Keratinocyte (primary cell): ENCODE measurements around the gene TFF3. TPM values are rescaled to one million over a fixed set of nuclear protein-coding genes. Genes with fewer than 3 reads are reported as not detected.
"Not testable (repeated sequence)": the region's sequence is repeated elsewhere in the genome, so short reads cannot be mapped to it uniquely, and the experiment has no call there.

Experiments used
- DNase-seq: peaks from one replicate; pipeline ENCODE4 v3.0.0-alpha.2; 2011; ENCODE audit warnings: low read depth, missing footprints, low spot score
- FAIRE-seq: peaks from 2 replicates; lab custom pipeline; 2011; peaks lifted over from hg19 to GRCh38; lab: Jason Lieb, UNC
- H2AFZ ChIP-seq: 2 replicates; pipeline ENCODE4 v1.6.0; 2012; ENCODE audit warnings: low read length, control low read depth, inconsistent platforms; ENCODE audit not compliant: control insufficient read depth
- H3K27ac ChIP-seq: 2 replicates; pipeline ENCODE4 v1.5.1; 2011; ENCODE audit warnings: low read length; ENCODE audit not compliant: control insufficient read depth, insufficient read depth
- H3K27me3 ChIP-seq: 3 replicates; pipeline ENCODE4 v1.6.0; 2011; ENCODE audit warnings: low read length; ENCODE audit not compliant: control insufficient read depth, insufficient read depth; ENCODE audit errors: extremely low read depth
- H3K36me3 ChIP-seq, 2 experiments: 2 replicates in 1 of 2; 3 replicates in 1 of 2; pipeline ENCODE4 v1.5.1; 2011; ENCODE audit warnings: low read length in 2 of 2, mild to moderate bottlenecking in 1 of 2; ENCODE audit not compliant: control insufficient read depth in 2 of 2, insufficient read depth in 2 of 2; ENCODE audit errors: extremely low read depth in 1 of 2
- H3K4me1 ChIP-seq: 3 replicates; pipeline ENCODE4 v1.5.1; 2011; ENCODE audit warnings: low read length; ENCODE audit not compliant: control insufficient read depth, insufficient read depth; ENCODE audit errors: extremely low read depth
- H3K4me2 ChIP-seq: 3 replicates; pipeline ENCODE4 v1.6.0; 2011; ENCODE audit warnings: low read depth, low read length; ENCODE audit not compliant: control insufficient read depth, insufficient read depth; ENCODE audit errors: extremely low read depth
- H3K4me3 ChIP-seq, 3 experiments: fragments of 200-600 bp in 1 of 3; sonication (generic) in 1 of 3; 2 replicates in 2 of 3; 3 replicates in 1 of 3; pipeline ENCODE4 v1.5.1; 2011 to 2016; ENCODE audit warnings: low read length in 3 of 3, mild to moderate bottlenecking in 3 of 3, control low read depth in 2 of 3, inconsistent platforms in 1 of 3, low read depth in 1 of 3, mixed read lengths in 1 of 3, mixed run types in 1 of 3, moderate library complexity in 1 of 3; ENCODE audit not compliant: control insufficient read depth in 2 of 3, insufficient read depth in 2 of 3; ENCODE audit errors: extremely low read depth in 1 of 3
- H3K79me2 ChIP-seq: 2 replicates; pipeline ENCODE4 v1.6.0; 2012; ENCODE audit warnings: low read length; ENCODE audit not compliant: control insufficient read depth, insufficient read depth
- H3K9ac ChIP-seq: 3 replicates; pipeline ENCODE4 v1.6.0; 2011; ENCODE audit warnings: low read length; ENCODE audit not compliant: control insufficient read depth, insufficient read depth; ENCODE audit errors: extremely low read depth
- H3K9me1 ChIP-seq: 3 replicates; pipeline ENCODE4 v1.6.0; 2011; ENCODE audit warnings: low read length; ENCODE audit not compliant: control insufficient read depth, insufficient read depth; ENCODE audit errors: extremely low read depth
- H3K9me3 ChIP-seq: 2 replicates; pipeline ENCODE4 v1.5.1; 2012; ENCODE audit warnings: low read depth, low read length; ENCODE audit not compliant: control insufficient read depth
- H4K20me1 ChIP-seq: 3 replicates; pipeline ENCODE4 v1.6.0; 2011; ENCODE audit warnings: low read length; ENCODE audit not compliant: control insufficient read depth, insufficient read depth; ENCODE audit errors: extremely low read depth
- EZH2 ChIP-seq: IDR thresholded peaks from one replicate; pipeline ENCODE4 v1.6.1; 2012; ENCODE audit warnings: inconsistent platforms, mild to moderate bottlenecking, low read length, moderate library complexity
- dilution Hi-C: fragments of 300-500 bp; cut with MboI; formaldehyde crosslinking; loops from one replicate; pipeline ENCODE4 v1.7.0; 2020; ENCODE audit warnings: low sequenced_read_pairs; ENCODE audit not compliant: extremely low pct_ligation_motif_present
- polyA plus RNA-seq, 5 experiments: library from polyadenylated mRNA; depleted of rRNA in 3 of 5; stranded (reverse) in 3 of 5; stranded (forward) in 1 of 5; unstranded in 1 of 5; fragments of >200 nt; gene quantifications; 1 replicate in 1 of 5; 2 replicates in 3 of 5; 3 replicates in 1 of 5; pipeline versions ENCODE4 v1.2.1 to v1.2.3, GENCODE V29; 2011 to 2012; ENCODE audit warnings: missing spikeins in 2 of 5, low read depth in 1 of 5, low replicate concordance in 1 of 5
- TF ChIP-seq, protein P1 (sequence below), 3 experiments: IDR thresholded peaks in 1 of 3; conservative IDR thresholded peaks in 1 of 3; optimal IDR thresholded peaks in 1 of 3; 2 replicates in 2 of 3; 3 replicates in 1 of 3; pipeline versions ENCODE3 to v1.5.1; 2011; ENCODE audit warnings: low read length in 3 of 3, mild to moderate bottlenecking in 3 of 3, moderate library complexity in 2 of 3, control low read depth in 1 of 3, inconsistent platforms in 1 of 3; ENCODE audit not compliant: insufficient read depth in 2 of 3; ENCODE audit errors: extremely low read depth in 1 of 3

The TFF3 gene
- polyA plus RNA-seq, 1 donor (not counting 4 experiments of a cell fraction or from before 2014, with no cell fraction given): not detected

DNA sequence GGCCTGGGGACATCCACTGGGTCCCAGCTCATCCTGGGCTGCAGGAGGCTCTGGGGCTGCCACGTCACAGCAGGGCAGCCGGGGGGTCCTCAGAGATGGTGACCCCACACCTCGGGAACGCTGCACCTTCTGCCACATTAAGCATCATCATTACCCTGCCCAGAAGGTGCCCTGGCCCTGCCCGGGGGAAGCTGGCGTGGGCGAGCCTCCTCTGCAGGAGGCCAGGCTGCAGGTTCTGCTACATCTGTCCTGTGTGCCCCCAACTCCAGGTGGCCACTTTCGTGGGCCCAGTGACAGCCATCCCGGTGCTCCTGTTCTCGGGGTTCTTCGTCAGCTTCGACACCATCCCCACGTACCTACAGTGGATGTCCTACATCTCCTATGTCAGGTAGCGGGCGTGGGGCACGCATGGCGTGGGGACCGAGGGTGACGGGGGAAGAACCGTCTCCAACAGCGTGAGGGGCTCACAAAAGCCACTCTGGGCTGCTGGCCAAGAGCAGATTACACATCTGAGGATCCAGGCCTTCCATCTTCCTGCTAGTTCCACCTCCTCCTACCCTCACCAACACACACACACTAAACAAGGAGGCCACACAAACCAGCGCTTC lies 20.8 kb downstream of the TFF3 start:
- Histone ChIP-seq H3K27ac (no peak overlapping the region), H2AFZ (no peak overlapping the region), H4K20me1 (no peaks in the 10 kb centered on the region), H3K79me2 (no peaks in the 10 kb centered on the region), H3K9me1 (no peaks in the 10 kb centered on the region), H3K36me3 (no peaks in the 10 kb centered on the region), H3K4me2 (no peak overlapping the region), H3K4me1 (no peaks in the 10 kb centered on the region), H3K27me3 (peaks cover 10% of the 10 kb centered on the region), H3K9me3 (peaks cover 2% of the 10 kb centered on the region), H3K4me3 (no peak overlapping the region), H3K9ac (no peak overlapping the region)
- DNase-seq (no peak), FAIRE-seq (no peak)
- dilution Hi-C loops: no loop called here
- TF ChIP-seq, protein P1, sequence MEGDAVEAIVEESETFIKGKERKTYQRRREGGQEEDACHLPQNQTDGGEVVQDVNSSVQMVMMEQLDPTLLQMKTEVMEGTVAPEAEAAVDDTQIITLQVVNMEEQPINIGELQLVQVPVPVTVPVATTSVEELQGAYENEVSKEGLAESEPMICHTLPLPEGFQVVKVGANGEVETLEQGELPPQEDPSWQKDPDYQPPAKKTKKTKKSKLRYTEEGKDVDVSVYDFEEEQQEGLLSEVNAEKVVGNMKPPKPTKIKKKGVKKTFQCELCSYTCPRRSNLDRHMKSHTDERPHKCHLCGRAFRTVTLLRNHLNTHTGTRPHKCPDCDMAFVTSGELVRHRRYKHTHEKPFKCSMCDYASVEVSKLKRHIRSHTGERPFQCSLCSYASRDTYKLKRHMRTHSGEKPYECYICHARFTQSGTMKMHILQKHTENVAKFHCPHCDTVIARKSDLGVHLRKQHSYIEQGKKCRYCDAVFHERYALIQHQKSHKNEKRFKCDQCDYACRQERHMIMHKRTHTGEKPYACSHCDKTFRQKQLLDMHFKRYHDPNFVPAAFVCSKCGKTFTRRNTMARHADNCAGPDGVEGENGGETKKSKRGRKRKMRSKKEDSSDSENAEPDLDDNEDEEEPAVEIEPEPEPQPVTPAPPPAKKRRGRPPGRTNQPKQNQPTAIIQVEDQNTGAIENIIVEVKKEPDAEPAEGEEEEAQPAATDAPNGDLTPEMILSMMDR (optimal IDR thresholded peaks at IDR 0.05 in 1 of 3, IDR thresholded peaks at IDR 0.05 in 1 of 3, conservative IDR thresholded peaks at IDR 0.05 in 1 of 3; ENCODE audit: extremely low read depth in 1 of 3, insufficient read depth in 2 of 3, low read length in 3 of 3): no peak
- TF ChIP-seq EZH2: no peak

DNA sequence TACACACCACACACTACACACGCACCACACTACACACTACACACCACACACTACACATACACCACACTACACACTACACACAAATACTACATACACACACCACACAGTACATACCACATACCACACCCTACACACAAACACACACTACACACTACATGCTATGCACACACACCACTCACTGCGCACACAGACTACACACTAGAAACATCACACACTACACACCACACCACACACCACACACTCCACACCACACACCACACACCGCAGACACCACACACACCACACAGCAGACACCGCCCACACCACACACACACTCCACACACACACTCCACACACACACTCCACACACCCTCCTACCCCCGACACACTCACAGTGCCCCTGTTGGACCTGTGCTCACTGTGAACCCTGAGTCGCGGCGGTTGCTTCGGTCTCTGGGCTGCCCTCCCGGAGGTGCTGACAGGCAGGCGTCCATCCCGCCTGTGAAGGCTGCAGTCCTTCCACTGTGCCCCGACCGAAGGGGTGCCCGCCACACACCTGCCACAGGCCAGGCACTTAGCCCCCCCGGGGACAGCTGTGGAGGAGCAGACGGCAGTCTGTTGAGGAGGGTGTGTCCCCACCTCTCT lies 21.4 kb downstream of the TFF3 start:
- no peak overlapping the region for H2AFZ ChIP-seq
- H3K4me2 ChIP-seq: no peak overlapping the region
- DNase-seq (no peak), FAIRE-seq (no peak)
- no peaks in the 10 kb centered on the region for H3K9me1 ChIP-seq
- peaks cover 2% of the 10 kb centered on the region for H3K9me3 ChIP-seq
- no peaks in the 10 kb centered on the region for H3K36me3 ChIP-seq
- TF ChIP-seq, protein P1 (optimal IDR thresholded peaks at IDR 0.05 in 1 of 3, IDR thresholded peaks at IDR 0.05 in 1 of 3, conservative IDR thresholded peaks at IDR 0.05 in 1 of 3; ENCODE audit: extremely low read depth in 1 of 3, insufficient read depth in 2 of 3, low read length in 3 of 3): no peak
- TF ChIP-seq EZH2: no peak
- no peaks in the 10 kb centered on the region for H3K79me2 ChIP-seq
- H4K20me1 ChIP-seq: no peaks in the 10 kb centered on the region
- dilution Hi-C loops: no loop called here
- no peak overlapping the region for H3K27ac ChIP-seq
- H3K4me3 ChIP-seq: no peak overlapping the region
- no peaks in the 10 kb centered on the region for H3K4me1 ChIP-seq
- no peak overlapping the region for H3K9ac ChIP-seq
- H3K27me3 ChIP-seq: peaks cover 7% of the 10 kb centered on the region

DNA sequence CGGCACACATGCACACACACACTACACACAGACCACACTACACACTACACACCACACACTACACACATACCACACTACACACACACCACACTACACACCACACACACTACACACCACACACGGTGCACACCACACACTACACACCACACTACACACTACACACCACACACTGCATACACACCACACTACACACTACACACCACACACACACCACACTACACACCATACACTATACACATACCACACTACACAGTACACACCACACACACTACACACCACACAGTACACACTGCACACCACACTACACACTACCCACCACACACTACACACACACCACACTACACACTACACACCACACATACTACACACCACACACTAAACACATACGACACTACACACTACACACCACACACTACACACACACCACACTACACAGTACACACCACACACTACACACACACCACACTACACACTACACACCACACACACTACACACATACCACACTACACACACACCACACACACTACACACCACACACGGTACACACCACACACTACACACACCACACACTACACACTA lies 22.6 kb downstream of the TFF3 start:
- H2AFZ ChIP-seq, H3K27me3 ChIP-seq, H3K4me3 ChIP-seq, H3K79me2 ChIP-seq, H3K27ac ChIP-seq, H3K9me3 ChIP-seq, H3K4me2 ChIP-seq, H3K36me3 ChIP-seq, H3K9me1 ChIP-seq, DNase-seq, H4K20me1 ChIP-seq, H3K9ac ChIP-seq, H3K4me1 ChIP-seq, dilution Hi-C loops: not testable (repeated sequence)
- FAIRE-seq: peak; percentile 41
